A549 (cell line): ENCODE results near the gene CDHR4.

ENCODE experiments used
- BHLHE40 ChIP-seq: IDR thresholded peaks from 2 replicates; pipeline ENCODE4 v1.6.1; 2012; ENCODE audit warnings: low read depth, low read length, inconsistent platforms
- CEBPB ChIP-seq, 2 experiments: fragments of >200 bp in 1 of 2; sonication (Bioruptor Twin) in 1 of 2; formaldehyde crosslinking in 1 of 2; IDR thresholded peaks; 2 replicates each; pipeline ENCODE4 v1.6.1; 2012 to 2016
- ELK1 ChIP-seq: fragments of 150-350 bp; IDR thresholded peaks from 2 replicates; pipeline ENCODE4 v1.6.1; 2014; ENCODE audit warnings: low read depth, mild to moderate bottlenecking, low read length
- HMGXB4 ChIP-seq: fragments of 250-450 bp; sonication (Bioruptor Pico); IDR thresholded peaks from 2 replicates; pipeline ENCODE4 v1.5.0; 2021; ENCODE audit warnings: mild to moderate bottlenecking, moderate library complexity, borderline replicate concordance
- HOXA7 ChIP-seq: fragments of 250-450 bp; sonication (Bioruptor Pico); IDR thresholded peaks from 2 replicates; pipeline ENCODE4 v1.5.0; 2020; ENCODE audit warnings: mild to moderate bottlenecking, moderate library complexity
- KDM1A ChIP-seq: fragments of 200-600 bp; sonication (generic); IDR thresholded peaks from 2 replicates; pipeline ENCODE4 v1.6.1; 2016; ENCODE audit warnings: low read depth, mild to moderate bottlenecking
- NPAS2 ChIP-seq: fragments of 250-450 bp; sonication (Bioruptor Pico); IDR thresholded peaks from 2 replicates; pipeline ENCODE4 v1.8.0; 2022; ENCODE audit warnings: mild to moderate bottlenecking, moderate library complexity, borderline replicate concordance
- REST ChIP-seq: fragments of 200-600 bp; sonication (generic); IDR thresholded peaks from 2 replicates; pipeline ENCODE4 v1.6.1; 2016; ENCODE audit warnings: antibody characterized with exemption, mild to moderate bottlenecking, moderate library complexity
- SMC3 ChIP-seq: fragments of >200 bp; sonication (Bioruptor Twin); formaldehyde crosslinking; IDR thresholded peaks from 3 replicates; pipeline ENCODE4 v1.6.1; 2018; ENCODE audit warnings: inconsistent platforms
- ZNF302 ChIP-seq: fragments of 250-450 bp; sonication (Bioruptor Pico); IDR thresholded peaks from 2 replicates; pipeline ENCODE4 v1.9.0; 2021; ENCODE audit warnings: inconsistent platforms, mild to moderate bottlenecking, moderate library complexity
- TF ChIP-seq, protein P1 (sequence below): IDR thresholded peaks from 2 replicates; pipeline ENCODE4 v1.6.1; 2012
- TF ChIP-seq, protein P2 (sequence below): fragments of >200 bp; sonication (Bioruptor Twin); formaldehyde crosslinking; IDR thresholded peaks from 3 replicates; pipeline ENCODE4 v1.5.1; 2016
- TF ChIP-seq, protein P3 (sequence below): IDR thresholded peaks from 2 replicates; pipeline ENCODE4 v1.6.1; 2012

DNA sequence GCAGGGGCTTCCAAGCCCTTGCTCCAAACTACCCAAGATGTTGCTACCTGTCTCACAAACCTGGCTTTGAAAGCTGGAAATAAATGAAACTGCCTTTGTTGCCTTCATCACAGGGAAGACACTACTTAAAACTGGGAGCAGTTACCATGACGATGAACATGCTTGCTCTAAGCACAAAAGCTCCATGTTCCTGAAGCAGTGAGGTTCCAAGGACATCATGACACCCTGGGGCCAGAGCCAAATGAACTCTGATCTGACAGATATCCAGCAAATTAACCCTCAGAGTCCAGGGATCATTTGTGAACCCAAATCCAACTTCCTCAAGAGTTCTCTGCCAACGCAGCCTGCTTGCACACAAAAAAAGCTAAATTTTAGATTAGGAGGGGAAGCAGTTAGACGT is 46.0 kb upstream of the CDHR4 start:
- TF ChIP-seq BHLHE40 (no peak), ZNF302 (CRISPR knock-in tag) (no peak), KDM1A (no peak), CEBPB (IDR thresholded peaks at IDR 0.05) (no peak), HMGXB4 (no peak), HOXA7 (CRISPR knock-in tag) (no peak), REST (no peak), ELK1 (no peak), NPAS2 (CRISPR knock-in tag) (no peak), SMC3 (no peak)
- TF ChIP-seq, protein P1, sequence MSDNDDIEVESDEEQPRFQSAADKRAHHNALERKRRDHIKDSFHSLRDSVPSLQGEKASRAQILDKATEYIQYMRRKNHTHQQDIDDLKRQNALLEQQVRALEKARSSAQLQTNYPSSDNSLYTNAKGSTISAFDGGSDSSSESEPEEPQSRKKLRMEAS, result no peak
- TF ChIP-seq, protein P2, sequence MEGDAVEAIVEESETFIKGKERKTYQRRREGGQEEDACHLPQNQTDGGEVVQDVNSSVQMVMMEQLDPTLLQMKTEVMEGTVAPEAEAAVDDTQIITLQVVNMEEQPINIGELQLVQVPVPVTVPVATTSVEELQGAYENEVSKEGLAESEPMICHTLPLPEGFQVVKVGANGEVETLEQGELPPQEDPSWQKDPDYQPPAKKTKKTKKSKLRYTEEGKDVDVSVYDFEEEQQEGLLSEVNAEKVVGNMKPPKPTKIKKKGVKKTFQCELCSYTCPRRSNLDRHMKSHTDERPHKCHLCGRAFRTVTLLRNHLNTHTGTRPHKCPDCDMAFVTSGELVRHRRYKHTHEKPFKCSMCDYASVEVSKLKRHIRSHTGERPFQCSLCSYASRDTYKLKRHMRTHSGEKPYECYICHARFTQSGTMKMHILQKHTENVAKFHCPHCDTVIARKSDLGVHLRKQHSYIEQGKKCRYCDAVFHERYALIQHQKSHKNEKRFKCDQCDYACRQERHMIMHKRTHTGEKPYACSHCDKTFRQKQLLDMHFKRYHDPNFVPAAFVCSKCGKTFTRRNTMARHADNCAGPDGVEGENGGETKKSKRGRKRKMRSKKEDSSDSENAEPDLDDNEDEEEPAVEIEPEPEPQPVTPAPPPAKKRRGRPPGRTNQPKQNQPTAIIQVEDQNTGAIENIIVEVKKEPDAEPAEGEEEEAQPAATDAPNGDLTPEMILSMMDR, result no peak
- TF ChIP-seq, protein P3, sequence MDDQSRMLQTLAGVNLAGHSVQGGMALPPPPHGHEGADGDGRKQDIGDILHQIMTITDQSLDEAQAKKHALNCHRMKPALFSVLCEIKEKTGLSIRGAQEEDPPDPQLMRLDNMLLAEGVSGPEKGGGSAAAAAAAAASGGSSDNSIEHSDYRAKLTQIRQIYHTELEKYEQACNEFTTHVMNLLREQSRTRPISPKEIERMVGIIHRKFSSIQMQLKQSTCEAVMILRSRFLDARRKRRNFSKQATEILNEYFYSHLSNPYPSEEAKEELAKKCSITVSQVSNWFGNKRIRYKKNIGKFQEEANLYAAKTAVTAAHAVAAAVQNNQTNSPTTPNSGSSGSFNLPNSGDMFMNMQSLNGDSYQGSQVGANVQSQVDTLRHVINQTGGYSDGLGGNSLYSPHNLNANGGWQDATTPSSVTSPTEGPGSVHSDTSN, result no peak
